ENCODE results near the gene RCL1.
"Not testable (repeated sequence)": the region's sequence is repeated elsewhere in the genome, so short reads cannot be mapped to it uniquely, and the experiment has no call there.

Gene RCL1

GRCh38 chr9:4891674-4892073 lies 98.9 kb downstream of the RCL1 start:
- DNase-seq = no peak

GRCh38 chr9:4892501-4893194 lies 99.9 kb downstream of the RCL1 start:
- DNase-seq = no peak

DNA sequence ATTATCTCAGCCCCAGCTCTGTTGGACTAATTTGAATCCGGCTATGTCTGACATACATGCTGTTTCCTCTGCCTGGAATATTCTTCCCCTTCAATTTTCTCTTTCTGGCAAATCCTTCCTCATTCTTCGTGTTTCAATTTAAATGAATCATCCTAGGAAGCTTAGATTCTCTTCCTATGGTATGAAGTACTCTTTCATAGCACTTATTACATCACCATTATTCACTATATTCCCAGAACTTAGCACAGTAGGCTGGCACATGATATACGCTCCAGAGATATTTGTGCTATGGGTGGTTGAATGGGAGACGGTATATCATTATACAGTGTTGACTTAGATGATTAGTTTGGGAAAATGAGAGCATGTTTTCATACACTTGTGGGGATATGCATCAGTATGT lies 101.3 kb downstream of the RCL1 start:
- no peak for DNase-seq

DNA sequence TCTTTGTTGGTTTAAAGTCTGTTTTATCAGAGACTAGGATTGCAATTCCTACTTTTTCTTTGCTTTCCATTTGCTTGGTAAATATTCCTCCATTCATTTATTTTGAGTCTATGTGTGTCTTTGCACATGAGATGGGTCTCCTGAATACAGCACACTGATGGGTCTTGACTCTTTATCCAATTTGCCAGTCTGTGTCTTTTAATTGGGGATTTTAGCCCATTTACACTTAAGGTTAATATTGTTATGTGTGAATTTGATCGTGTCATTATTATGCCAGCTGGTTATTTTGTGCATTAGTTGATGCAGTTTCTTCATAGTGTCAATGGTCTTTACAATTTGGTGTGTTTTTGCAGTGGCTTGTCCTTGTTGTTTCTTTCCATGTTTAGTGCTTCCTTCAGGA lies 107.1 kb downstream of the RCL1 start:
- DNase-seq = not testable (repeated sequence)

- DNase-seq = not testable (repeated sequence)
Measured at GRCh38 chr9:4901401-4902134, 108.8 kb downstream of the RCL1 start.

DNA sequence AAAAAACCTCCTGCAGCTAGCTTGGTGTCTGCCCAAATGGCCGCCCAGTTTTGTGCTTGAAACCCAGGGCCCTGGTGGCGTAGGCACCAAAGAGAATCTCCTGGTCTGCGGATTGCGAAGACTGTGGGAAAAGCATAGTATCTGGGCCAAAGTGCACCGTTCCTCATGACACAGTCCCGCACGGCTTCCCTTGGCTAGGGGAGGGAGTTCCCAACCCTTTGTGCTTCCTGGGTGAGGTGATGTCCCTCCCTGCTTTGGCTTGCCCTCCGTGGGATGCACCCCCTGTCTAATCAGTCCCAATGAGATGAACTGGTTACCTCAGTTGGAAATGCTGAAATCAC lies 109.4 kb downstream of the RCL1 start:
- no peak for DNase-seq

DNA sequence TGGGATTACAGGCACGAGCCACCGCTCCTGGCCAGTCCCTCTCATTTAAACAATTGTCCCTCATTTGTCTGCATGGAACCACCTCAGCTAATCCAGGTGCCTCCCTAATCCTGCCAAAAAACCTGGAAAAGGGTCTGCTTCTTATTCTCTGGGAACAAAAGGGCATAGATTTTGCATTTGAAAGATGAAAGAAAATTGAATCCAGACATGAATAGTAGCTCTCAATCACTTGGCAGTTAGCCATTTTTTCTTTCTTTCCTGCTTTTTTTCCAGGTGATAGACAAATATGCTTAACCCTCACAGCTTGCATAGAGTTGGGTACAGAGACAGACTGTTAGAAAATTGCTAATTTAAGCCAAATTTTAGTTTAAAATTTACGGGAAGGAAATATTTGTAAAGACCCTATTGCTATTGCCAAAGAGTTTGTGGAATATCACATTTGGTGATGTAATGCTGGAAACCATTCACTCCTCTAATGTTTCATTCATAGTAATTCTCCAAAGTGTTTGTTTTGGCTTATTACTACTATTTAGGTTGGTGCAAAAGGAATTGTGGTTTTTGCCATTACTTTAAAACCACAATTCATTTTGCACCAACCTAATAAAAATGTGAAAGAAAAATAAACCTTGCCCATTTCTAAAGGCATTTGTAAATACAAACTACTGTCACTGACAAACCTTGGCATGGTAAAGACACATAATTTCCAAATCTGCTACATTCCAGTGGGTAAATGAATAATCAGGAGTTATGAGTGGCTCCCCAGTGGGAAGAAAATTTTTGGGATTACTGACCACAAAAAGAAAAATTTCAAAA lies 111.8 kb downstream of the RCL1 start:
- no peak for DNase-seq

DNA sequence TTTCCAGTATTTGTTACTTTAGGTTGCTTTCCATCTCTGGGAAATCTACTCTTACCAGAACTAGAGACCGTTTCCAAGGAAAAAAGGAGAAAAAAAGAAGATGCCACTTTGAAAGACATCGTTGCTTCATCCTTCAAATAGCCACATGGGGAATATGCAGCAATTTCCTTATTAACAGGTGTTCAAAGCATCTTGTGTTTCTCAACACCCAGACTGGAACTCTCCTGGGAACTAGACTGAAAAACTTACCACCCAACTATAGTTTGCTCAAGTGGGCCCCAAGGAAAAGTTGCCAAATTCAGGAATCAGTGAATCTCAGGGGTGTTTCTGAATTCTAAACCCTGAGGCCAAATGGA lies 112.4 kb downstream of the RCL1 start:
- no peak for DNase-seq

Data from NCI-H1436 (cell line).